Right hindlimb (tissue), 1 donor: ENCODE results near the gene PLA2G2F.

Source experiments
- DNase-seq: peaks from one replicate; pipeline ENCODE4 v3.0.0-alpha.2; 2018

PLA2G2F gene

GRCh38 chr1:20174937-20175666, 36.0 kb downstream of the PLA2G2F start:
- no peak for DNase-seq

- no peak for DNase-seq
Observed at GRCh38 chr1:20178634-20179370, 39.7 kb downstream of the PLA2G2F start.

- no peak for DNase-seq
Observed at GRCh38 chr1:20179371-20180128, 40.4 kb downstream of the PLA2G2F start.

- no peak for DNase-seq
Observed at GRCh38 chr1:20180129-20180843, 41.2 kb downstream of the PLA2G2F start.

GRCh38 chr1:20180844-20181207, 41.7 kb downstream of the PLA2G2F start:
- DNase-seq, result no peak

GRCh38 chr1:20182415-20182814, 43.3 kb downstream of the PLA2G2F start:
- no peak for DNase-seq

- no peak for DNase-seq
Observed at GRCh38 chr1:20183035-20183434, 43.9 kb downstream of the PLA2G2F start.

GRCh38 chr1:20183616-20184271, 44.6 kb downstream of the PLA2G2F start:
- DNase-seq, result no peak

- no peak for DNase-seq
Observed at GRCh38 chr1:20184481-20184900, 45.4 kb downstream of the PLA2G2F start.

GRCh38 chr1:20184997-20185833, 46.1 kb downstream of the PLA2G2F start:
- no peak for DNase-seq

GRCh38 chr1:20185834-20186782, 47.0 kb downstream of the PLA2G2F start, which contains the start of the genes PLA2G2C and UBXN10:
PLA2G2C (minus strand) TSS chr1:20186518; CDS start chr1:20177363, 9,155 bp downstream.
UBXN10 (plus strand) TSS chr1:20186096; CDS start chr1:20190562, 4,466 bp downstream.
- DNase-seq, result peak; percentile 66

GRCh38 chr1:20187103-20187812, 48.1 kb downstream of the PLA2G2F start:
- DNase-seq, result no peak

- DNase-seq, result no peak
Observed at GRCh38 chr1:20187813-20188454, 48.8 kb downstream of the PLA2G2F start.

- no peak for DNase-seq
Observed at GRCh38 chr1:20188455-20188817, 49.3 kb downstream of the PLA2G2F start.

GRCh38 chr1:20189664-20190063, 50.5 kb downstream of the PLA2G2F start:
- DNase-seq, result no peak

- DNase-seq, result no peak
Observed at GRCh38 chr1:20190256-20191160, 51.4 kb downstream of the PLA2G2F start.

- no peak for DNase-seq
Observed at GRCh38 chr1:20191266-20191825, 52.2 kb downstream of the PLA2G2F start.
